ENCODE measurements around the gene TBPL2. TPM values are rescaled to one million over a fixed set of nuclear protein-coding genes. Genes with fewer than 3 reads are reported as not detected.
"Not testable (repeated sequence)": the region's sequence is repeated elsewhere in the genome, so short reads cannot be mapped to it uniquely, and the experiment has no call there.

Gene TBPL2
- total RNA-seq, 1 experiment from 2014 or later: not detected

GRCh38 chr14:55425091-55425490, 15.3 kb downstream of the TBPL2 start:
- Histone ChIP-seq H3K27me3 (replicated peaks; ENCODE audit: insufficient read depth, low read depth, low read length, poor library complexity) (no peaks in the 10 kb centered on the region), H3K9me3 (ENCODE audit: low read depth, low read length, poor library complexity, severe bottlenecking) (no peaks in the 10 kb centered on the region), H3K4me3 (ENCODE audit: low read depth, low read length, poor library complexity, severe bottlenecking) (no peak overlapping the region), H3K4me1 (ENCODE audit: insufficient read depth, low read length, poor library complexity, severe bottlenecking) (no peaks in the 10 kb centered on the region), H3K27ac (ENCODE audit: low read depth, low read length, poor library complexity, severe bottlenecking) (no peak overlapping the region), H3K36me3 (ENCODE audit: insufficient read depth, low read length, poor library complexity, severe bottlenecking) (no peaks in the 10 kb centered on the region)
- intact Hi-C loops (cut with micrococcal nuclease; ENCODE audit: unreplicated experiment): no loop called here
- no TSS peak for BruUV-seq (replicated peaks)
- DNase-seq (ENCODE audit: low spot score): no peak
- CTCF ChIA-PET: interaction anchor here (0.5 kb wide), 1 partner anchor 22 kb away, joined by 3 read pairs; no protein-coding TSS in a partner anchor
- TF ChIP-seq CTCF (conservative IDR thresholded peaks at IDR 0.05; ENCODE audit: low read depth, low read length) (no peak), EZH2 (IDR thresholded peaks at IDR 0.05; ENCODE audit: borderline replicate concordance, low read depth, low read length, poor library complexity, severe bottlenecking) (no peak)
- POLR2A ChIA-PET (ENCODE audit: low non-redundant PET): no interaction called here

- CTCF ChIA-PET: no interaction called here
- Histone ChIP-seq H3K27ac (ENCODE audit: low read depth, low read length, poor library complexity, severe bottlenecking) (no peak overlapping the region), H3K36me3 (ENCODE audit: insufficient read depth, low read length, poor library complexity, severe bottlenecking) (no peaks in the 10 kb centered on the region), H3K4me3 (ENCODE audit: low read depth, low read length, poor library complexity, severe bottlenecking) (no peak overlapping the region), H3K9me3 (ENCODE audit: low read depth, low read length, poor library complexity, severe bottlenecking) (no peaks in the 10 kb centered on the region), H3K27me3 (replicated peaks; ENCODE audit: insufficient read depth, low read depth, low read length, poor library complexity) (no peaks in the 10 kb centered on the region), H3K4me1 (ENCODE audit: insufficient read depth, low read length, poor library complexity, severe bottlenecking) (no peaks in the 10 kb centered on the region)
- BruUV-seq (replicated peaks): no TSS peak
- DNase-seq (ENCODE audit: low spot score): no peak
- intact Hi-C loops (cut with micrococcal nuclease; ENCODE audit: unreplicated experiment): no loop called here
- TF ChIP-seq CTCF (conservative IDR thresholded peaks at IDR 0.05; ENCODE audit: low read depth, low read length) (no peak), EZH2 (IDR thresholded peaks at IDR 0.05; ENCODE audit: borderline replicate concordance, low read depth, low read length, poor library complexity, severe bottlenecking) (no peak)
- POLR2A ChIA-PET (ENCODE audit: low non-redundant PET): no interaction called here
Observed at GRCh38 chr14:55423969-55424368, 16.4 kb downstream of the TBPL2 start.

- H3K36me3 ChIP-seq (ENCODE audit: insufficient read depth, low read length, poor library complexity, severe bottlenecking); H3K9me3 ChIP-seq (ENCODE audit: low read depth, low read length, poor library complexity, severe bottlenecking); H3K27ac ChIP-seq (ENCODE audit: low read depth, low read length, poor library complexity, severe bottlenecking); H3K4me3 ChIP-seq (ENCODE audit: low read depth, low read length, poor library complexity, severe bottlenecking); H3K4me1 ChIP-seq (ENCODE audit: insufficient read depth, low read length, poor library complexity, severe bottlenecking); POLR2A ChIA-PET (ENCODE audit: low non-redundant PET); BruUV-seq (replicated peaks); H3K27me3 ChIP-seq (replicated peaks; ENCODE audit: insufficient read depth, low read depth, low read length, poor library complexity); DNase-seq (ENCODE audit: low spot score); intact Hi-C loops (cut with micrococcal nuclease; ENCODE audit: unreplicated experiment); CTCF ChIA-PET: not testable (repeated sequence)
Observed at GRCh38 chr14:55422338-55422737, 18.1 kb downstream of the TBPL2 start.

GRCh38 chr14:55419663-55420062, 20.8 kb downstream of the TBPL2 start:
- no peaks in the 10 kb centered on the region for H3K9me3 ChIP-seq (ENCODE audit: low read depth, low read length, poor library complexity, severe bottlenecking)
- H3K36me3 ChIP-seq (ENCODE audit: insufficient read depth, low read length, poor library complexity, severe bottlenecking): no peaks in the 10 kb centered on the region
- intact Hi-C loops (cut with micrococcal nuclease; ENCODE audit: unreplicated experiment): no loop called here
- TF ChIP-seq CTCF (conservative IDR thresholded peaks at IDR 0.05; ENCODE audit: low read depth, low read length): no peak
- no peak for TF ChIP-seq EZH2 (IDR thresholded peaks at IDR 0.05; ENCODE audit: borderline replicate concordance, low read depth, low read length, poor library complexity, severe bottlenecking)
- H3K27me3 ChIP-seq (replicated peaks; ENCODE audit: insufficient read depth, low read depth, low read length, poor library complexity): no peaks in the 10 kb centered on the region
- no peaks in the 10 kb centered on the region for H3K4me1 ChIP-seq (ENCODE audit: insufficient read depth, low read length, poor library complexity, severe bottlenecking)
- BruUV-seq (replicated peaks): no TSS peak
- DNase-seq (ENCODE audit: low spot score): no peak
- H3K4me3 ChIP-seq (ENCODE audit: low read depth, low read length, poor library complexity, severe bottlenecking): no peak overlapping the region
- ChIA-PET POLR2A (ENCODE audit: low non-redundant PET) (no interaction called here), CTCF (no interaction called here)
- H3K27ac ChIP-seq (ENCODE audit: low read depth, low read length, poor library complexity, severe bottlenecking): no peak overlapping the region

Data from A673 (cell line).